T-cell (primary cell): ENCODE measurements around the gene ESPN. TPM values are rescaled to one million over a fixed set of nuclear protein-coding genes. Genes with fewer than 3 reads are reported as not detected.

Experiments used
- ATAC-seq, 4 experiments: fragments of 200-7000 bp in 3 of 4; fragments of 150-1000 bp in 1 of 4; cut with Tn5 transposase; replicated peaks in 1 of 4; 1 replicate in 3 of 4; 2 replicates in 1 of 4; pipeline ENCODE4 v1.10.0; 2021; ENCODE audit warnings: moderate library complexity in 3 of 4, mild to moderate bottlenecking in 2 of 4, moderate number of reproducible peaks in 1 of 4
- CTCF ChIA-PET, 2 donors: fragments of 300-600 bp; sonication (Branson Sonifier 250); formaldehyde crosslinking; loops; one replicate each; lab custom pipeline; 2022; ENCODE audit warnings: antibody characterized with exemption in 2 of 2; lab: Charles Lee
- POLR2A ChIA-PET, 2 donors: fragments of 300-600 bp; sonication (Branson Sonifier 250); formaldehyde crosslinking; loops; one replicate each; lab custom pipeline; 2022; ENCODE audit warnings: antibody characterized with exemption in 2 of 2; lab: Charles Lee
- DNase-seq, 35 experiments: peaks; one replicate each; pipeline versions ENCODE4 v3.0.0 to v3.0.0-alpha.2; 2013 to 2023
- H3K27ac ChIP-seq: one replicate; pipeline ENCODE4 v1.5.1; 2013; ENCODE audit warnings: low read length
- H3K27me3 ChIP-seq, 2 experiments: replicated peaks in 1 of 2; 1 replicate in 1 of 2; 2 replicates in 1 of 2; pipeline versions ENCODE4 v1.6.1 to v1.7.0; 2013; ENCODE audit warnings: low read length in 1 of 2, mixed read lengths in 1 of 2; ENCODE audit not compliant: control insufficient read depth in 2 of 2, insufficient read depth in 2 of 2; ENCODE audit errors: extremely low read depth in 1 of 2
- H3K36me3 ChIP-seq, 2 donors: 1 replicate in 1 of 2; 2 replicates in 1 of 2; pipeline versions ENCODE4 v1.6.1 to v1.7.0; 2013; ENCODE audit warnings: low read length in 1 of 2; ENCODE audit not compliant: control insufficient read depth in 2 of 2, insufficient read depth in 1 of 2; ENCODE audit errors: extremely low read depth in 1 of 2
- H3K4me1 ChIP-seq, 2 experiments: 1 replicate in 1 of 2; 2 replicates in 1 of 2; pipeline versions ENCODE4 v1.6.1 to v1.7.0; 2013; ENCODE audit warnings: low read length in 2 of 2, mixed read lengths in 1 of 2; ENCODE audit not compliant: insufficient read depth in 2 of 2, control insufficient read depth in 1 of 2; ENCODE audit errors: extremely low read depth in 1 of 2
- H3K4me3 ChIP-seq, 2 donors: 1 replicate in 1 of 2; 2 replicates in 1 of 2; pipeline versions ENCODE4 v1.5.1 to v1.7.0; 2013; ENCODE audit warnings: mild to moderate bottlenecking in 2 of 2, low read length in 1 of 2, moderate library complexity in 1 of 2; ENCODE audit not compliant: control insufficient read depth in 1 of 2; ENCODE audit errors: extremely low read depth in 1 of 2
- H3K9me3 ChIP-seq: 2 replicates; pipeline ENCODE4 v1.7.0; 2013
- H3K27ac Mint-ChIP-seq, 2 donors: one replicate each; pipeline ENCODE4 v1.8.0; 2020 to 2021; ENCODE audit warnings: mild to moderate bottlenecking in 2 of 2, mixed read lengths in 2 of 2
- H3K27me3 Mint-ChIP-seq, 2 donors: one replicate each; pipeline ENCODE4 v1.8.0; 2021 to 2022; ENCODE audit warnings: mixed read lengths in 2 of 2
- H3K36me3 Mint-ChIP-seq: one replicate; pipeline ENCODE4 v1.8.0; 2021; ENCODE audit warnings: mixed read lengths
- H3K4me1 Mint-ChIP-seq, 3 donors: one replicate each; pipeline ENCODE4 v1.8.0; 2020 to 2022; ENCODE audit warnings: mixed read lengths in 3 of 3, mild to moderate bottlenecking in 1 of 3
- H3K4me3 Mint-ChIP-seq, 3 donors: one replicate each; pipeline ENCODE4 v1.8.0; 2020 to 2022; ENCODE audit warnings: mild to moderate bottlenecking in 3 of 3, mixed read lengths in 3 of 3, moderate library complexity in 3 of 3
- H3K9me3 Mint-ChIP-seq, 3 donors: one replicate each; pipeline ENCODE4 v1.8.0; 2020 to 2022; ENCODE audit warnings: mixed read lengths in 3 of 3
- WGBS: methylation state at CpG from one replicate; pipeline ENCODE4 v1.1.5; 2013; ENCODE audit warnings: missing lambda C conversion rate; ENCODE audit not compliant: insufficient coverage; 5-methylcytosine and 5-hydroxymethylcytosine counted together
- total RNA-seq, 35 experiments: library from RNA in 6 of 35; stranded (reverse) in 6 of 35; fragments of 120-200 nt in 1 of 35; gene quantifications; one replicate each; pipeline versions ENCODE4 v1.2.1 to v1.2.4 and lab custom pipeline; 2013 to 2026

ESPN gene
- total RNA-seq, 5 donors from 2014 or later (not counting 1 experiment from before 2014, with no cell fraction given): 2.1 to 9.2 (median 6.2) TPM

DNA sequence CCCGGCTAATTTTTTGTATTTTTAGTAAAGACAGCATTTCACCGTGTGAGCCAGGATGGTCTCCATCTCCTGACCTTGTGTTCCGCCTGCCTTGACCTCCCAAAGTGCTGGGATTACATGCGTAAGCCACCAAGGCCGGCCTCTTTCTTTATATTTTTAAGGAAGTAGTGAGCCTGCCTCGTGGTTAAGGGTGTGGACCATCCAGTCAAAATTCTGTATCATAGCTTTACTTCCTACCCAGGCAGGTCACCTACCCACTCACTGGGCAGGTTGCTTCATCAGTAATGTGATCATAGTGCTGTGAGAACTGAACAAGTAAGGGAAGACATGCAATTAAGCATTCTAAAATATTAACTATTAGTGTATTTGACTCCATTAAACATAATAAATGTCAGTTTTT lies 22.9 kb upstream of the ESPN start:
- ATAC-seq: no peak
- peaks cover 0 to 4% of the 10 kb centered on the region in 2 donors for H3K27me3 Mint-ChIP-seq
- Histone ChIP-seq H3K27ac (no peak overlapping the region), H3K27me3 (peaks cover 0 to 14% of the 10 kb centered on the region in 2 experiments), H3K4me1 (no peaks in the 10 kb centered on the region), H3K36me3 (no peaks in the 10 kb centered on the region), H3K9me3 (no peaks in the 10 kb centered on the region), H3K4me3 (no peak overlapping the region)
- H3K4me1 Mint-ChIP-seq: peaks cover 0 to 2% (median 2%) of the 10 kb centered on the region in 3 donors
- ChIA-PET CTCF (interaction anchor here in 1 of 2 donors (1.4 kb wide), 1 partner anchor 54 kb away, joined by 6 read pairs; no protein-coding TSS in a partner anchor), POLR2A (no interaction called here)
- WGBS: 92% methylated on average over 2 of the region's 6 CpGs
- H3K36me3 Mint-ChIP-seq: no peaks in the 10 kb centered on the region
- no peak overlapping the region for H3K4me3 Mint-ChIP-seq
- H3K9me3 Mint-ChIP-seq: no peaks in the 10 kb centered on the region
- no peak overlapping the region for H3K27ac Mint-ChIP-seq
- DNase-seq: no peak

- H3K9me3 Mint-ChIP-seq: no peaks in the 10 kb centered on the region
- Histone ChIP-seq H3K27me3 (peaks cover 0 to 32% of the 10 kb centered on the region in 2 experiments), H3K9me3 (no peaks in the 10 kb centered on the region), H3K4me1 (no peaks in the 10 kb centered on the region), H3K27ac (no peak overlapping the region), H3K36me3 (no peaks in the 10 kb centered on the region), H3K4me3 (no peak overlapping the region)
- H3K4me3 Mint-ChIP-seq: no peak overlapping the region
- H3K36me3 Mint-ChIP-seq: no peaks in the 10 kb centered on the region
- no peak for DNase-seq
- POLR2A ChIA-PET: no interaction called here
- peaks cover 0 to 2% (median 2%) of the 10 kb centered on the region in 3 donors for H3K4me1 Mint-ChIP-seq
- 71% methylated on average over 2 of the region's 6 CpGs for WGBS
- CTCF ChIA-PET: interaction anchor here (0.7 to 0.8 kb wide), 2 partner anchors 23 to 64 kb away, joined by 3 to 8 read pairs; no protein-coding TSS in a partner anchor
- ATAC-seq: no peak
- H3K27ac Mint-ChIP-seq: no peak overlapping the region
- H3K27me3 Mint-ChIP-seq: peaks cover 4 to 20% of the 10 kb centered on the region in 2 donors
These were observed 16.6 kb upstream of the ESPN start for GRCh38 chr1:6408023-6408422.

- 89% methylated on average over 4 of the region's 4 CpGs for WGBS
- POLR2A ChIA-PET: no interaction called here
- peaks cover under 1 to 2% (median 2%) of the 10 kb centered on the region in 3 donors for H3K4me1 Mint-ChIP-seq
- DNase-seq (no peak), ATAC-seq (no peak)
- Histone ChIP-seq H3K9me3 (no peaks in the 10 kb centered on the region), H3K4me3 (no peak overlapping the region), H3K27ac (no peak overlapping the region), H3K4me1 (no peaks in the 10 kb centered on the region), H3K27me3 (peaks cover 0 to 38% of the 10 kb centered on the region in 2 experiments), H3K36me3 (no peaks in the 10 kb centered on the region)
- no peak overlapping the region for H3K4me3 Mint-ChIP-seq
- no peaks in the 10 kb centered on the region for H3K36me3 Mint-ChIP-seq
- H3K9me3 Mint-ChIP-seq: no peaks in the 10 kb centered on the region
- H3K27me3 Mint-ChIP-seq: peaks cover 4 to 31% of the 10 kb centered on the region in 2 donors
- H3K27ac Mint-ChIP-seq: peak overlapping the region in 1 of 2 donors; percentile 9
- CTCF ChIA-PET: interaction anchor here in 1 of 2 donors (0.6 kb wide), 1 partner anchor 13 kb away, joined by 6 read pairs; no protein-coding TSS in a partner anchor
These were observed 15.5 kb upstream of the ESPN start for GRCh38 chr1:6409053-6409452.

- Mint-ChIP-seq H3K36me3 (no peaks in the 10 kb centered on the region), H3K4me1 (peaks cover 5 to 7% (median 5%) of the 10 kb centered on the region in 3 donors), H3K27me3 (peaks cover 9 to 37% of the 10 kb centered on the region in 2 donors), H3K27ac (no peak overlapping the region), H3K9me3 (no peaks in the 10 kb centered on the region), H3K4me3 (no peak overlapping the region)
- Histone ChIP-seq H3K27me3 (peaks cover 0 to 45% of the 10 kb centered on the region in 2 experiments), H3K4me3 (no peak overlapping the region), H3K4me1 (peaks cover 0 to 6% of the 10 kb centered on the region in 2 experiments), H3K36me3 (no peaks in the 10 kb centered on the region), H3K9me3 (no peaks in the 10 kb centered on the region), H3K27ac (no peak overlapping the region)
- ChIA-PET CTCF (no interaction called here), POLR2A (no interaction called here)
- no CpG with 5 or more reads among the region's 6 CpGs for WGBS
- DNase-seq (no peak), ATAC-seq (no peak)
These were observed 14.8 kb upstream of the ESPN start for GRCh38 chr1:6409733-6410132.

GRCh38 chr1:6410248-6410893 lies 14.2 kb upstream of the ESPN start:
- peaks cover 4 to 7% (median 5%) of the 10 kb centered on the region in 3 donors for H3K4me1 Mint-ChIP-seq
- ATAC-seq (no peak), DNase-seq (no peak)
- Histone ChIP-seq H3K4me3 (no peak overlapping the region), H3K9me3 (no peaks in the 10 kb centered on the region), H3K36me3 (no peaks in the 10 kb centered on the region), H3K27me3 (peaks cover 0 to 52% of the 10 kb centered on the region in 2 experiments), H3K27ac (no peak overlapping the region), H3K4me1 (peaks cover 0 to 8% of the 10 kb centered on the region in 2 experiments)
- ChIA-PET CTCF (no interaction called here), POLR2A (no interaction called here)
- H3K27ac Mint-ChIP-seq: no peak overlapping the region
- WGBS: 85% methylated on average over 4 of the region's 13 CpGs
- H3K27me3 Mint-ChIP-seq: peaks cover 12 to 43% of the 10 kb centered on the region in 2 donors
- no peak overlapping the region for H3K4me3 Mint-ChIP-seq
- H3K9me3 Mint-ChIP-seq: no peaks in the 10 kb centered on the region
- no peaks in the 10 kb centered on the region for H3K36me3 Mint-ChIP-seq

GRCh38 chr1:6412896-6413295 lies 11.7 kb upstream of the ESPN start:
- ChIA-PET POLR2A (interaction anchor here in 1 of 2 donors (0.6 kb wide), 1 partner anchor 10 kb away, joined by 3 read pairs; no protein-coding TSS in a partner anchor), CTCF (interaction anchor here in 1 of 2 donors (0.7 kb wide), 1 partner anchor 47 kb away, joined by 5 read pairs; no protein-coding TSS in a partner anchor)
- ATAC-seq: no peak
- no peak for DNase-seq
- WGBS: 95% methylated on average over 4 of the region's 6 CpGs
- H3K36me3 Mint-ChIP-seq: no peaks in the 10 kb centered on the region
- no peaks in the 10 kb centered on the region for H3K36me3 ChIP-seq
- H3K4me3 ChIP-seq: no peak overlapping the region
- H3K9me3 ChIP-seq: no peaks in the 10 kb centered on the region
- H3K27ac Mint-ChIP-seq: no peak overlapping the region
- peaks cover 0 to 8% of the 10 kb centered on the region in 2 experiments for H3K4me1 ChIP-seq
- H3K27me3 Mint-ChIP-seq: peaks cover 34 to 65% of the 10 kb centered on the region in 2 donors
- H3K27me3 ChIP-seq: peaks cover 2 to 77% of the 10 kb centered on the region in 2 experiments
- H3K27ac ChIP-seq: no peak overlapping the region
- H3K9me3 Mint-ChIP-seq: no peaks in the 10 kb centered on the region
- no peak overlapping the region for H3K4me3 Mint-ChIP-seq
- peaks cover 4 to 7% (median 6%) of the 10 kb centered on the region in 3 donors for H3K4me1 Mint-ChIP-seq
